K562 (cell line): ENCODE results near the gene ZGLP1. TPM values are rescaled to one million over a fixed set of nuclear protein-coding genes. Genes with fewer than 3 reads are reported as not detected.

Experiments
- CREB3L1 ChIP-seq: fragments of 450-650 bp; IDR thresholded peaks from 2 replicates; pipeline ENCODE4 v1.6.1; 2014; ENCODE audit warnings: low read depth, mild to moderate bottlenecking, moderate library complexity, borderline replicate concordance
- CSDE1 ChIP-seq, 2 experiments: fragments of 450-650 bp; IDR thresholded peaks; 2 replicates each; pipeline ENCODE4 v1.6.1; 2016; ENCODE audit warnings: mild to moderate bottlenecking in 1 of 2
- CXXC5 ChIP-seq: fragments of 250-450 bp; sonication (Bioruptor Pico); IDR thresholded peaks from 2 replicates; pipeline ENCODE4 v1.8.0; 2022; ENCODE audit warnings: inconsistent platforms, mild to moderate bottlenecking, moderate library complexity
- JUND ChIP-seq, 2 experiments: IDR thresholded peaks; 2 replicates in 1 of 2; 3 replicates in 1 of 2; pipeline ENCODE4 v1.6.1; 2011; ENCODE audit warnings: borderline replicate concordance in 2 of 2, low read depth in 2 of 2, low read length in 2 of 2, improper control_type of control experiment in 1 of 2, missing biosample characterization in 1 of 2, missing genetic modification characterization in 1 of 2, missing genetic modification reagents in 1 of 2
- KDM1A ChIP-seq, 2 experiments: fragments of 450-650 bp; IDR thresholded peaks; 2 replicates each; pipeline ENCODE4 v1.6.1; 2016; ENCODE audit warnings: mild to moderate bottlenecking in 2 of 2
- NR4A1 ChIP-seq, 2 experiments: fragments of 250-450 bp in 1 of 2; fragments of 450-650 bp in 1 of 2; sonication (Bioruptor Pico) in 1 of 2; IDR thresholded peaks; 2 replicates each; pipeline versions ENCODE4 v1.4.0 to v1.6.1; 2016 to 2020; ENCODE audit warnings: mild to moderate bottlenecking in 2 of 2, missing compliant biosample characterization in 1 of 2, missing genetic modification characterization in 1 of 2, moderate library complexity in 1 of 2
- PRDM10 ChIP-seq: fragments of 450-650 bp; IDR thresholded peaks from 2 replicates; pipeline ENCODE4 v1.6.1; 2018; ENCODE audit not compliant: partially characterized antibody
- TEAD4 ChIP-seq, 2 experiments: sonication (generic) in 1 of 2; formaldehyde crosslinking in 1 of 2; IDR thresholded peaks; 2 replicates each; pipeline versions ENCODE4 v1.6.1 to v1.8.0; 2012 to 2022; ENCODE audit warnings: borderline replicate concordance in 1 of 2, inconsistent platforms in 1 of 2, low read length in 1 of 2, mild to moderate bottlenecking in 1 of 2, missing genetic modification reagents in 1 of 2
- UBTF ChIP-seq, 2 experiments: IDR thresholded peaks; 2 replicates each; pipeline ENCODE4 v1.6.1; 2012; ENCODE audit warnings: improper control_type of control experiment in 2 of 2, low read depth in 2 of 2, low read length in 2 of 2, borderline replicate concordance in 1 of 2
- ZBTB7A ChIP-seq: IDR thresholded peaks from 2 replicates; pipeline ENCODE4 v1.6.1; 2011; ENCODE audit warnings: low read depth, mild to moderate bottlenecking, low read length, moderate library complexity, borderline replicate concordance; ENCODE audit not compliant: control insufficient read depth
- ZKSCAN1 ChIP-seq: fragments of 150-350 bp; IDR thresholded peaks from 2 replicates; pipeline ENCODE4 v1.6.1; 2016; ENCODE audit warnings: low read depth, low read length
- ZNF224 ChIP-seq: sonication (generic); formaldehyde crosslinking; IDR thresholded peaks from 2 replicates; pipeline ENCODE4 v1.8.0; 2022; ENCODE audit warnings: mild to moderate bottlenecking, missing genetic modification reagents
- ZNF263 ChIP-seq: sonication (generic); formaldehyde crosslinking; IDR thresholded peaks from 2 replicates; pipeline ENCODE4 v1.8.0; 2022; ENCODE audit warnings: mild to moderate bottlenecking, missing genetic modification reagents, borderline replicate concordance
- ZNF639 ChIP-seq, 2 experiments: fragments of 200-800 bp in 1 of 2; sonication (Bioruptor generic) in 1 of 2; sonication (generic) in 1 of 2; formaldehyde crosslinking in 1 of 2; IDR thresholded peaks in 1 of 2; conservative IDR thresholded peaks in 1 of 2; 2 replicates each; pipeline versions ENCODE4 v1.5.0 to v1.6.1; 2016 to 2020; ENCODE audit warnings: missing compliant biosample characterization in 1 of 2, missing genetic modification characterization in 1 of 2, missing genetic modification reagents in 1 of 2
- polyA plus RNA-seq, 8 experiments: library from polyadenylated mRNA; depleted of rRNA in 4 of 8; stranded (reverse) in 5 of 8; unstranded in 3 of 8; fragments of >200 nt; fragmentation: Nextera tagmentation in 2 of 8; fragmentation: Illumina TruSeq in 1 of 8; extraction: Ambion mirVana in 2 of 8; extraction: Trizol in 1 of 8; gene quantifications; 2 replicates each; pipeline versions ENCODE4 v1.2.1 to v1.2.3, GENCODE V29; 2011 to 2014; ENCODE audit warnings: inconsistent platforms in 1 of 8, missing spikeins in 1 of 8
- total RNA-seq, 7 experiments: library from RNA; depleted of rRNA in 6 of 7; stranded (reverse); fragments of >200 nt in 6 of 7; fragmentation: Illumina TruSeq in 2 of 7; extraction: Trizol in 2 of 7; gene quantifications; 2 replicates each; pipeline versions ENCODE4 v1.2.1 to v1.2.3, GENCODE V29; 2011 to 2021; ENCODE audit warnings: low replicate concordance in 1 of 7

The ZGLP1 gene
- total and polyA plus RNA-seq, 9 of the 15 experiments (the other 6 are each of a cell fraction or from before 2014, with no cell fraction given), result 0.24 to 4.5 (median 2.2) TPM

- TF ChIP-seq JUND (IDR thresholded peaks at IDR 0.05; ENCODE audit: borderline replicate concordance, low read depth, low read length) (no peak; the same call in 1 of the 2 replicates), JUND (tag; IDR thresholded peaks at IDR 0.05; ENCODE audit: borderline replicate concordance, low read depth, low read length) (peak; percentile 32; the same call in 1 of the 3 replicates), ZBTB7A (peak; percentile 94), CREB3L1 (peak; percentile 51; the same call in 1 of the 2 replicates), ZNF263 (CRISPR knock-in tag) (peak; percentile 53), CXXC5 (CRISPR knock-in tag) (peak; percentile 41; the same call in 1 of the 2 replicates), KDM1A (IDR thresholded peaks at IDR 0.05) (peak in 1 of 2 experiments; percentile 57; a peak in 1 of 4 replicates), CSDE1 (IDR thresholded peaks at IDR 0.05) (no peak; a peak in 1 of 4 replicates), UBTF (IDR thresholded peaks at IDR 0.05; ENCODE audit: borderline replicate concordance in 1 of 2, low read depth in 2 of 2, low read length in 2 of 2) (0 out of 4 replicates have a peak, but pooled peaks of 1 of the 2 experiments have one; percentile 20), PRDM10 (no peak), ZKSCAN1 (peak; percentile 100), ZNF639 (CRISPR knock-in tag; conservative IDR thresholded peaks at IDR 0.05 in 1 of 2, IDR thresholded peaks at IDR 0.05 in 1 of 2) (peak in 1 of 2 experiments; percentile 11; a peak in 1 of 4 replicates), ZNF224 (no peak), TEAD4 (IDR thresholded peaks at IDR 0.05; ENCODE audit: low read length) (no peak), TEAD4 (CRISPR knock-in tag; IDR thresholded peaks at IDR 0.05; ENCODE audit: borderline replicate concordance) (no peak), NR4A1 (CRISPR knock-in tag; IDR thresholded peaks at IDR 0.05) (no peak), NR4A1 (tag; IDR thresholded peaks at IDR 0.05) (no peak)
Measured at GRCh38 chr19:10269333-10270179, 40.1 kb downstream of the ZGLP1 start (continued).
